Measurements from ENCODE around the gene ZMYND11. TPM values are rescaled to one million over a fixed set of nuclear protein-coding genes. Genes with fewer than 3 reads are reported as not detected.

Gene ZMYND11
- total and polyA plus RNA-seq, 2 donors (not counting 1 experiment from before 2014, with no cell fraction given) = 17.3 to 50.1 TPM

DNA sequence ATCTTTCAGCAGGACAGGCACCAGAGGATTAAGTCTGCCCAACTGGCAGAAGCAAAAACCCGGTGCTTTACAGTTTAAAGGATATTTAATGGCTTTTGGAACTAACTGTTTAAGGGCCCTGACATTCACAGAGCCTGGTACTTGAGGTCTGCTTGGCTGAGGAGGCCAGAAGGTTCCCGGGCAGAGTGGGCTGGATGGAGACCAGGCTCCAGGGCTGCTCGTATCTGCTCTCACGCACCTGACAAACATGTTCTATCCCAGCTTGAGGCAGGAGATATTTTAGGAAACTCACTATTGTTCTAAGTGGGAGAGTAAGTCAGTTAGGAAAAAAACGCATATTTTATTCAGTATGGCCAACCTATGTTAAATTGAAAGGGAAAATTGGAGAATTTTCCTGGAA is 143.5 kb downstream of the ZMYND11 start:
- ATAC-seq (ENCODE audit: low read depth) (no peak), DNase-seq (no peak)
- Mint-ChIP-seq H3K27me3 (no peaks in the 10 kb centered on the region), H3K9me3 (ENCODE audit: insufficient read depth) (no peaks in the 10 kb centered on the region), H3K4me3 (no peak overlapping the region), H3K4me1 (peaks cover 8% of the 10 kb centered on the region), H3K27ac (no peak overlapping the region)
- Histone ChIP-seq H3K27ac (ENCODE audit: low read length in 2 of 2) (no peak overlapping the region), H3K4me3 (ENCODE audit: control extremely low read depth in 1 of 5, extremely low read depth in 1 of 5, insufficient read depth in 1 of 5, low read depth in 2 of 5, low read length in 4 of 5) (no peak overlapping the region), H3K79me2 (ENCODE audit: control insufficient read depth, insufficient read depth, low read length) (no peaks in the 10 kb centered on the region), H4K20me1 (ENCODE audit: control insufficient read depth, insufficient read depth, low read length, poor library complexity, severe bottlenecking) (no peaks in the 10 kb centered on the region), H3K36me3 (replicated peaks in 1 of 2; ENCODE audit: control extremely low read depth in 1 of 2, control insufficient read depth in 1 of 2, extremely low read depth in 1 of 2, insufficient read depth in 2 of 2, low read length in 1 of 2) (peaks cover 0 to 22% of the 10 kb centered on the region in 2 experiments), H3K9ac (ENCODE audit: low read length) (no peak overlapping the region), H3K4me2 (replicated peaks; ENCODE audit: low read depth, low read length, poor library complexity, severe bottlenecking) (no peak overlapping the region), H3K9me3 (ENCODE audit: control extremely low read depth in 1 of 3, control insufficient read depth in 2 of 3, insufficient read depth in 1 of 3, low read length in 2 of 3) (no peaks in the 10 kb centered on the region), H3K4me1 (ENCODE audit: control insufficient read depth in 2 of 2, insufficient read depth in 2 of 2, low read length in 2 of 2) (no peaks in the 10 kb centered on the region), H3K27me3 (replicated peaks in 1 of 4; ENCODE audit: control extremely low read depth in 1 of 4, control insufficient read depth in 3 of 4, insufficient read depth in 4 of 4, low read length in 3 of 4) (no peaks in the 10 kb centered on the region), H2AFZ (ENCODE audit: insufficient read depth, low read depth, low read length, poor library complexity, severe bottlenecking) (no peak overlapping the region)
- ChIA-PET CTCF (no interaction called here), POLR2A (no interaction called here)
- no peak for TF ChIP-seq EZH2 (IDR thresholded peaks at IDR 0.05; ENCODE audit: borderline replicate concordance, insufficient read depth, low read depth, low read length, poor library complexity, severe bottlenecking)
- TF ChIP-seq, protein P1, sequence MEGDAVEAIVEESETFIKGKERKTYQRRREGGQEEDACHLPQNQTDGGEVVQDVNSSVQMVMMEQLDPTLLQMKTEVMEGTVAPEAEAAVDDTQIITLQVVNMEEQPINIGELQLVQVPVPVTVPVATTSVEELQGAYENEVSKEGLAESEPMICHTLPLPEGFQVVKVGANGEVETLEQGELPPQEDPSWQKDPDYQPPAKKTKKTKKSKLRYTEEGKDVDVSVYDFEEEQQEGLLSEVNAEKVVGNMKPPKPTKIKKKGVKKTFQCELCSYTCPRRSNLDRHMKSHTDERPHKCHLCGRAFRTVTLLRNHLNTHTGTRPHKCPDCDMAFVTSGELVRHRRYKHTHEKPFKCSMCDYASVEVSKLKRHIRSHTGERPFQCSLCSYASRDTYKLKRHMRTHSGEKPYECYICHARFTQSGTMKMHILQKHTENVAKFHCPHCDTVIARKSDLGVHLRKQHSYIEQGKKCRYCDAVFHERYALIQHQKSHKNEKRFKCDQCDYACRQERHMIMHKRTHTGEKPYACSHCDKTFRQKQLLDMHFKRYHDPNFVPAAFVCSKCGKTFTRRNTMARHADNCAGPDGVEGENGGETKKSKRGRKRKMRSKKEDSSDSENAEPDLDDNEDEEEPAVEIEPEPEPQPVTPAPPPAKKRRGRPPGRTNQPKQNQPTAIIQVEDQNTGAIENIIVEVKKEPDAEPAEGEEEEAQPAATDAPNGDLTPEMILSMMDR (IDR thresholded peaks at IDR 0.05) = no peak
- intact Hi-C loops (cut with micrococcal nuclease) = no loop called here
- 97% methylated on average over 5 of the region's 5 CpGs for WGBS (ENCODE audit: insufficient coverage)

- ChIA-PET POLR2A (no interaction called here), CTCF (no interaction called here)
- ATAC-seq (ENCODE audit: low read depth) (no peak), DNase-seq (no peak)
- no peaks in the 10 kb centered on the region for H3K9me3 Mint-ChIP-seq (ENCODE audit: insufficient read depth)
- 94% methylated on average over 9 of the region's 9 CpGs for WGBS (ENCODE audit: insufficient coverage)
- Histone ChIP-seq H3K9me3 (ENCODE audit: control extremely low read depth in 1 of 3, control insufficient read depth in 2 of 3, insufficient read depth in 1 of 3, low read length in 2 of 3) (no peaks in the 10 kb centered on the region), H3K4me3 (ENCODE audit: control extremely low read depth in 1 of 5, extremely low read depth in 1 of 5, insufficient read depth in 1 of 5, low read depth in 2 of 5, low read length in 4 of 5) (no peak overlapping the region), H4K20me1 (ENCODE audit: control insufficient read depth, insufficient read depth, low read length, poor library complexity, severe bottlenecking) (no peaks in the 10 kb centered on the region), H3K9ac (ENCODE audit: low read length) (no peak overlapping the region), H3K27ac (ENCODE audit: low read length in 2 of 2) (no peak overlapping the region), H3K36me3 (replicated peaks in 1 of 2; ENCODE audit: control extremely low read depth in 1 of 2, control insufficient read depth in 1 of 2, extremely low read depth in 1 of 2, insufficient read depth in 2 of 2, low read length in 1 of 2) (peaks cover 0 to 22% of the 10 kb centered on the region in 2 experiments), H3K79me2 (ENCODE audit: control insufficient read depth, insufficient read depth, low read length) (no peaks in the 10 kb centered on the region), H2AFZ (ENCODE audit: insufficient read depth, low read depth, low read length, poor library complexity, severe bottlenecking) (no peak overlapping the region), H3K27me3 (replicated peaks in 1 of 4; ENCODE audit: control extremely low read depth in 1 of 4, control insufficient read depth in 3 of 4, insufficient read depth in 4 of 4, low read length in 3 of 4) (no peaks in the 10 kb centered on the region), H3K4me2 (replicated peaks; ENCODE audit: low read depth, low read length, poor library complexity, severe bottlenecking) (no peak overlapping the region), H3K4me1 (ENCODE audit: control insufficient read depth in 2 of 2, insufficient read depth in 2 of 2, low read length in 2 of 2) (peaks cover 0 to 5% of the 10 kb centered on the region in 2 donors)
- TF ChIP-seq, protein P1 (IDR thresholded peaks at IDR 0.05) = no peak
- no peak for TF ChIP-seq EZH2 (IDR thresholded peaks at IDR 0.05; ENCODE audit: borderline replicate concordance, insufficient read depth, low read depth, low read length, poor library complexity, severe bottlenecking)
- no peak overlapping the region for H3K27ac Mint-ChIP-seq
- intact Hi-C loops (cut with micrococcal nuclease) = no loop called here
- no peaks in the 10 kb centered on the region for H3K27me3 Mint-ChIP-seq
- peaks cover 13% of the 10 kb centered on the region for H3K4me1 Mint-ChIP-seq
- H3K4me3 Mint-ChIP-seq = no peak overlapping the region
Measured at GRCh38 chr10:279232-279631, 144.0 kb downstream of the ZMYND11 start.
